Dermis blood vessel endothelial cell (primary cell): ENCODE results near the gene PTCRA. TPM values are rescaled to one million over a fixed set of nuclear protein-coding genes. Genes with fewer than 3 reads are reported as not detected.

Experiments
- DNase-seq: peaks from one replicate; pipeline ENCODE4 v3.0.0; 2010
- total RNA-seq: library from RNA; depleted of rRNA; stranded (reverse); fragments of >200 nt; gene quantifications from 2 replicates; pipeline ENCODE4 v1.2.3, GENCODE V29; 2014

Gene PTCRA
- total RNA-seq, 1 donor from 2014 or later, result not detected

- DNase-seq, result no peak
Observed at GRCh38 chr6:42974919-42975505, 59.2 kb downstream of the PTCRA start.

Other genes starting within 250 kb of the PTCRA start
- 0.17 and 2.0 TPM in 2 replicates for gene PRPH2, start 193.5 kb upstream of the PTCRA start, total RNA-seq
- 41.9 and 53.4 TPM in 2 replicates for gene TBCC, start 169.9 kb upstream of the PTCRA start, total RNA-seq
- 4.9 and 6.8 TPM in 2 replicates for gene BICRAL, start 134.0 kb upstream of the PTCRA start, total RNA-seq
- 150 and 174 TPM in 2 replicates for gene RPL7L1, start 36.4 kb upstream of the PTCRA start, total RNA-seq
- 36.1 and 43.4 TPM in 2 replicates for gene CNPY3, start 13.4 kb downstream of the PTCRA start, total RNA-seq
- gene GNMT, start 44.7 kb downstream of the PTCRA start, total RNA-seq, result 0.23 TPM in 1 of 2 replicates, not detected in the other
- gene PEX6, start 63.1 kb downstream of the PTCRA start, total RNA-seq, result 19.1 and 45.8 TPM in 2 replicates
- gene PPP2R5D, start 68.5 kb downstream of the PTCRA start, total RNA-seq, result 37.3 and 45.6 TPM in 2 replicates
- gene MEA1, start 97.9 kb downstream of the PTCRA start, total RNA-seq, result 33.6 and 52.9 TPM in 2 replicates
- 134 and 173 TPM in 2 replicates for gene KLHDC3, start 98.2 kb downstream of the PTCRA start, total RNA-seq
- 100 and 147 TPM in 2 replicates for gene RRP36, start 105.6 kb downstream of the PTCRA start, total RNA-seq
- gene CUL7, start 137.8 kb downstream of the PTCRA start, total RNA-seq, result 38.9 and 39.5 TPM in 2 replicates
- gene MRPL2, start 143.4 kb downstream of the PTCRA start, total RNA-seq, result 18.5 and 19.4 TPM in 2 replicates
- 17.3 and 19.9 TPM in 2 replicates for gene KLC4, start 143.6 kb downstream of the PTCRA start, total RNA-seq
- gene PTK7, start 160.3 kb downstream of the PTCRA start, total RNA-seq, result 23.0 and 29.9 TPM in 2 replicates